MM.1S (cell line): ENCODE results near the gene PTPN1.

Experiments used
- EZH2 ChIP-seq: fragments of 300-600 bp; sonication (generic); optimal IDR thresholded peaks from 2 replicates; pipeline ENCODE3; 2017; ENCODE audit warnings: low read depth, mild to moderate bottlenecking, antibody characterized with exemption, low read length, mixed read lengths
- EZH2phosphoT487 ChIP-seq: fragments of 300-600 bp; sonication (generic); IDR thresholded peaks from 2 replicates; pipeline ENCODE4 v1.6.1; 2018; ENCODE audit warnings: antibody characterized with exemption, low read length
- TF ChIP-seq, protein P1 (sequence below): fragments of 300-600 bp; sonication (generic); IDR thresholded peaks from 2 replicates; pipeline ENCODE4 v1.5.1; 2016; ENCODE audit warnings: antibody characterized with exemption, low read length, mixed read lengths

- TF ChIP-seq, protein P1, sequence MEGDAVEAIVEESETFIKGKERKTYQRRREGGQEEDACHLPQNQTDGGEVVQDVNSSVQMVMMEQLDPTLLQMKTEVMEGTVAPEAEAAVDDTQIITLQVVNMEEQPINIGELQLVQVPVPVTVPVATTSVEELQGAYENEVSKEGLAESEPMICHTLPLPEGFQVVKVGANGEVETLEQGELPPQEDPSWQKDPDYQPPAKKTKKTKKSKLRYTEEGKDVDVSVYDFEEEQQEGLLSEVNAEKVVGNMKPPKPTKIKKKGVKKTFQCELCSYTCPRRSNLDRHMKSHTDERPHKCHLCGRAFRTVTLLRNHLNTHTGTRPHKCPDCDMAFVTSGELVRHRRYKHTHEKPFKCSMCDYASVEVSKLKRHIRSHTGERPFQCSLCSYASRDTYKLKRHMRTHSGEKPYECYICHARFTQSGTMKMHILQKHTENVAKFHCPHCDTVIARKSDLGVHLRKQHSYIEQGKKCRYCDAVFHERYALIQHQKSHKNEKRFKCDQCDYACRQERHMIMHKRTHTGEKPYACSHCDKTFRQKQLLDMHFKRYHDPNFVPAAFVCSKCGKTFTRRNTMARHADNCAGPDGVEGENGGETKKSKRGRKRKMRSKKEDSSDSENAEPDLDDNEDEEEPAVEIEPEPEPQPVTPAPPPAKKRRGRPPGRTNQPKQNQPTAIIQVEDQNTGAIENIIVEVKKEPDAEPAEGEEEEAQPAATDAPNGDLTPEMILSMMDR, result no peak
- no peak for TF ChIP-seq EZH2phosphoT487
- no peak for TF ChIP-seq EZH2
These were observed 71.9 kb downstream of the PTPN1 start for GRCh38 chr20:50582092-50582491.
